NCI-H1092 treated with DMSO at 0.1 percent for 48 hours (cell line): ENCODE results near the gene FBXL4.

Source experiments
- DNase-seq: peaks from one replicate; lab custom pipeline; 2025; lab: John Stamatoyannopoulos, UW

FBXL4 gene

DNA sequence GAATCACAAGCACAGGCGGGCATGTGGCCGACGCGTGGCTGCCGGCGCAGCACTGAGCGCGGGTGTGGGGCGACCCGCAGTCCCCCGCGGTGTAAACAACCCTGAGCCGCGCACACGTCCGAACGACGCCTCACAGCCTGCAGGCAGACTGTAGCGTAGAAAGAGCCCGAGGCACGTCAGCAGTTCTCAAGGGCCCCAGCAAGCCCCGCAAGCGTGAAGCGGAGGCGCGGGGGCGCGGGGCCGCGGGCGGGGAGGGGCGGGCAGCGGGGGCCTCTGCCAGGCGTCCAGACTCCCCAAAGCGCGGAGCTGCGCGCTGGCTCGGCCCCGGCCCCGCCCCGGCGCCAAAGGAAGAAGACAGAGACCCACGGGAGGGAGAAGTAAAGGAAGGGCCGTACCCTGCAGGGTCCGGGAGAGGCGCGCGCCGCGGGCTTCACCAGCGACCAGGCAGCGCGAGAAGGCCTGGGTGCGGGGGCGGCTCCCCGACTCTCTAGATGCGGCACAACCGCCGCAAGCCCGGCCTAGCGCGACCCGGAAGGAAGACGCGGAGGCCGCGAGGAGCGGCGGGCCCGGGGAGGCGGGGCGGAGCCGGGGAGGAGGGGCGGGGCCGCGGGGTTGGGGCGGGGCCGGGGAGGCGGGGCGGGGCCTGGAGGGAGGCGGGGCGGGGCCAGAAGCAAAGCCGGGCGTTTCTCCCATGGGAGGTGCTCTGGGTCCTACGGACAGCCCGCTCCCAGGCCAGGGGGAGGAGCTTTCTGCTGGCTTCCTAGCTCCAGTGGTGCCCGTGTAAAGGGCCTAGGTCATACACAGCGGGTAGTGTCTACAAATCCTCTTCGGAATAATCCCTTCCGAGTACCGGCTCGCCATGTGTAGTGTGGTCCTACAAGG lies at the start of gene FBXL4:
Gene FBXL4, minus strand, starts transcription at position 536 of the 882 bp plus-strand sequence. CDS start 20,958 bp downstream, outside the sequence.
- DNase-seq: peak; percentile 73

DNA sequence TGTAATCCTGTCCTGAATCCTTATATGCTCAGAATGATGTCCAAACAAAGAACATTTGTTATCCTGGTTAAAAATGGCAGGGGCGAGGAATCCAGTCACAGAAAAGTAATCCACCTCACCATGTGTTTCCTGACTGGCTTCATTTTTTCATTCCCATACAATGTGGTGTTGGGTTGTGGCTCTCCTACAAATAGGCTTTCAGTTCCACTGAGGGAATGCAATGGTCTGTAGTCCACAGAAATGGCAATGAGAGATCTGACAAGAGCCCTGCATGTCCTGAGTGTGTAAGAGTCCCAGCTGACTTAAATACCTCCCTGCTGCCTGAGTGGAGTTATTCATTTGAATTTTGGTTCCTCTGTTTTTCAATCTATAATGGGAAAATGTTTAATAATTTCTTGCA lies 47.4 kb upstream of the FBXL4 start:
- DNase-seq: no peak

DNA sequence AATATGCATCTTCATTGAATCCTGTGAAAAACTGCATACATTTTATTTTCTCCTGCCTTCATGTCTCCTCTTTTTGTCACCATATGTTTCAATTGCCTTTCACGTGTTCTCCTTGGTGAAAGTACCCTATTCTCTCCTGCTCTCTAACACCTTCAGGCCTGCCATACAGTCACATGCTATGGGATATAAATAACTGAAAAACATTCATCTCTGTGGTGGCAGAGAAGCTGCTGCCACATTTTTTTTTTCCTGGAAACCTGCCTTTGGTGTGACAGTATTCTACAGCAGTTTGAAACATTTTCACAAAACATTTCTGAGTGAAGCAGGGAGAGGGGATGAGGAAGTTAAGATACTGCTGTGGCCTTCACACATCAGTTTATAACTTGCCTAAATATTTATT lies 44.8 kb upstream of the FBXL4 start:
- no peak for DNase-seq

DNA sequence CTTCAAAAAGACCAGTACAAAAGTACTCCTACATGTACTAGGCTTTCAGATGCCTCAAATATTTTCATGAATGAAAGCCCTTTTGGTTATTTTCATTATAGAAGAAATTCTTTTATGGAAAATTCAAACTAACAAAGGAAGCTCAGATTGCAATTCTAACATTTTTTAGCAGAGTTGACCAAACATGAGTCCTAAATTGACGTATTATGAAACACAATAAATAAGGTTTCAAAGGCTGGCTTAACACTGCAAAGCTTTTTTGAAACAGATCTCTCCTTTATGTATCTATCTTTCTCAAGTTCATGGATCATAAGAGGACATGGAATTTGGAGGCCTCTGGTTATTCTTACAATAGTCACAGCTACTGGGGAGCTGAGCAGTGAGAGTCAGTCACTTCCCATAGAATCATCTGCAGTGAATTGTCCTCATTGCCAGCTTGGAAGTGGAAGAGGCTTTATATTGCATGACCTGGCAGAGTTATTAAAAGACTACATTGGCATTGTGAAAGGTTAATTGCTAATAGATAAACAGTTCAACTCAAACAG lies 38.4 kb upstream of the FBXL4 start:
- no peak for DNase-seq

DNA sequence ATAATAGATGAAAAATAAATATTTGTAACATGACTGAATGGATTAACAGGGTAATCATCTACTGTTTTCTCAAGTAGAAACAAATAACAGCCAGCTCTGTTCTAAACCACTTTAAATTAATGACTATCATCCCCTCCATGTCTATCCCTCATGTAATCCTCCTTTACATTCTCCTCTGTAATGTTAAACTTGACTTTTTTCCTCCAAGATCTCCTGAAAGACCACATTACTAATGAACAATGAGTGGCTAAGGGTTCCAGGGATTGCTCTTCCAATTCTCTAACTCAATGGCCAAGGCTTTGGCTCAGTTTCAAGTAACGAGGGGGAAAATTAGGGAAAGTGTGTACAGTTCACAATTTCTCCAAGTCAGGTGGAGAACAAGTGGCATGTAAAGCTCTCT lies 37.6 kb upstream of the FBXL4 start:
- peak; percentile 9 for DNase-seq

DNA sequence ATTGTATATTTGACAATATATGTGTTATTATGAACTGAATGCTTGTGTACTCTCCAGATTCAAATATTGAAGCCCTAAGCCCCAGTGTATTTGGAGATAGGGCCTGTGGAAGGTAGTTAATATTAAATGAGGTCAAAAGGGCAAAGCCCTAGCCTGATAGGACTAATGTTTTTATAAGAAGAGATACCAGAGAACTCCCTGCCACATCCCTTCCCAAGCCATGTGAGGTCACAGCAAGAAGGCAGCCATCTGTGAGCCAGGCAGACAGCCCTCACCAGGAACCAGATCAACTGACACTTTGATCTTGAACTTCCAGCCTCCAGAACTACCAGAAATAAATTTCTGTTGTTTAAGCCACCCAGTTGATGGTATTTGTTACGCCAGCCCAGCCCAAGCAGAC lies 36.4 kb upstream of the FBXL4 start:
- no peak for DNase-seq

DNA sequence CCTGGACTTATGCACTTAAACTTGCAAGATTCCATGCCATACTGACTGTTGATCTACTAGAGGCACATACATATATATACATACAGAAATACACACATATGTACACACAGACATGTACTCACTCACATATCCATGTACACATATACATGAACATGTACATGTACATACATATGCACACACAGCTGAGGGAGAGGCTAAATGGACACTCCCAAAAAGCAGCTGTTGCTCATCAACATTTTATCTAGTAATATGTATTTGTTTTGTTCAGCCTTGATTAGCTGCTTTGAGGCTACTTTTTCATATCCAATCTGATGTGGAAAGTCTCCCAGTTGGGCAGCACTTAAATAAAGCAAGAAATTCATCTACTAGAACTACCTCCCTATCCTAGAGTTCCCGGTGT lies 33.7 kb upstream of the FBXL4 start:
- no peak for DNase-seq

DNA sequence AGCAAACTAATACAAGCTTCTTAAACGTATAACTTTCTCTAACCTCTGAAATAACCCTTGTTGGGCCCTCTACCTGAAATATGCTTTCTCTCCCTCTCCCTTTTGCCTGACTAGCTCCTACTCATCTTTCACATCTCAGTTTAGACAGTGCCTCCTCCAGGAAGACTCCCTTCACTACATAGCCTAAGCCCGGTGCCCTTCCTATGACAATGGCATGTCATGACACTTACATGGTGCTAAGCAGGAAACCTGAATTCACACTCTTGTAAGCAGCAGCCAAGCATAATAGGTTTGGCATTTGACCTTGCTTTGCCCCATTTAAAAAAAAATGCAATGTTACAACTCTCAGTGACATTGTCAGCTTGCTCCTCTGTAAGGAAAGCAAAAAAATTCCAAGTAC lies 33.1 kb upstream of the FBXL4 start:
- no peak for DNase-seq

DNA sequence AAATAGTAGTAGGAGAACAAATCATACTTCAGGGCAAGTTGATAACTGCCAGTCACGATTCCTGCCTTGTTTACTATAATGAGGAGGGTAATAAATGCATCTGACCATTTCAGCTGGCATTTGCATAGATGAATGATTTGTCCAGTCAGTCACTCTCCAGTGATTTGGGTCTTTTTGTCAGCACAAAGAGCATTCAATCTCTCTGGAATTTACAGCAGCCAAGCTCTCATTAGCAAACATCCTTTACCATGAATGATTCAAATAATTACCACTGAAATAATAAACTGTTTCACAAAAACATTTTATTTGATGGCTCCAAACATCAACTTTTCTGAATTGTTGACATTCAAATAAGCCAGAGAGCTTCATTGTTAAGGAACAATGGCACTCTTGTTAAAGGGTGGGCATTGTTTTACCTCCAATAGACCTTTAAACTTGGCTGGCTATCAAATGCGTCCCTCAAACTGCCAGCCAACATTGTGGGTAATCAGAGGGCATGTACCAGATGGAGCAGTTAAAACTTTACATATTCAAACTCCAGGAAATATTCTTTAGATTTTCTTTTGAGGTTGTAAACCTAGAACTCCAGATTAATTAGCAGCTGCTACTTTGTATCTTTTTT lies 30.0 kb upstream of the FBXL4 start:
- peak; percentile 16 for DNase-seq

DNA sequence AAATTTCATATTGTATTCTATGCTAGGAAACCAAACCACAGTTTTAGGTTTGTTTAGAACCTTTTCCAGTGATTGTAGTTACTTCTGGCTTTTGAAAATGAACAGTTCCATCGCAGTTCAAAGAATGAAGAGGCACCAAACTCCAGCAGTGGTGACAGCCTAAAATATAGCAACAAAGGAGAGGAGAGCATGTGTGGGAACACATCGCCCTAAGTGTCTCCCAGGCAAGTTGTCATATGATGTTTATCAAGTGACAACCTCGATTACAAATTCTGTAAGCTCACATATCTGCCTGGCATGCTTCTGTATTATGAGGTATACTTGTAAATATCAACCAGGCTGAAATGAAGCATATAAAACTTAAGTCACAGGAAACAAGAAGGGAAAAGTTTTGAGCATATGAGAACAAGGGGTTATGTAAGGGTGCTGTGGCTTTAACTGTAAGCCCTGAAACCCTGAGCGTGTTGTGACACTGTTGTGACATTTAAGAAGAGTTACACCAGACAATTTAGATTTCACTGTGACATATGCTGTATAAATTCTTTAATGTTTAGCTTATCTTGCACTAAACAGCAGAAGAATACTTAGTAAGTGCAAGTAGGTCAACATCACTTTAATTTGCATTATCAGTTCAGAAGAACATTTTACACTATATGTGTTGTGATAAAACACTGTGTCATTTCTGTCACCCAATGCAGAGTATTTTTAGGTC lies 29.1 kb upstream of the FBXL4 start:
- no peak for DNase-seq

DNA sequence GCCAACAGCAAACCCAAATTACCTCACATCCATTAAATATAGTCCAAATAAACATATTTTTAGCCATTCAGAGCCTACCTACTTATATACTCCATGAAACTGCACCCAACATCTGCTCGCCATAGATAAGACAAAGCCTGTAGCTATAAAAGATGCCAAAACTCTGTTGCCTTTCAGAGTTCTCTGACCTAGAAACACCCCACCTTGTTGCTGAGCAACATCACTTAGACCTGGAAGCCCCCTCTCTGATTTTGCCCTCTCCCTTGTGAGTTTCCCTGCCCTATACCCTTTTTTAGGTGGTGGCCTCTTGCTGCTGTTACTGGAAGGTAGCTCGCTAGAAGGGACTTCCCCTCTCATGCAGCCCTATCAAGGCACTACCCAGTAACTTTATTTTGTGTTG lies 27.7 kb upstream of the FBXL4 start:
- DNase-seq: no peak

DNA sequence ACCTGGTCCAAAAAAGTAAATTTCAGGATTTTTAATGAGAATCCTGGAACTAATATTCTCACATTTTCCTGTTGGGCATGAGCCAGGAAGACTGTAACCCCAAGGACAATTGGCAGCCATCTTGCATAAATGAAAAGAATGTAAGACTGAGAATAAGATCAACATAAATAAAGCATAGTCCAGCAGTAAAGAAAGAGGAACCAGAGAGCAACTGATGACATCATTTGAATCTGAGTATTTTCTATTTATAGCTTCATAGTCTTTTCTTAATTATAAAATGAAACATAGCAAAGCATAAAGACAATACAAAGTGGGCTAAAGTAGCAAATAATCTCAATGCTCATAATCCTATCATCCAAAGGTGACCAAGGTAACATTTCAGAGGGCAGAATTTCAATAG lies 26.6 kb upstream of the FBXL4 start:
- no peak for DNase-seq

DNA sequence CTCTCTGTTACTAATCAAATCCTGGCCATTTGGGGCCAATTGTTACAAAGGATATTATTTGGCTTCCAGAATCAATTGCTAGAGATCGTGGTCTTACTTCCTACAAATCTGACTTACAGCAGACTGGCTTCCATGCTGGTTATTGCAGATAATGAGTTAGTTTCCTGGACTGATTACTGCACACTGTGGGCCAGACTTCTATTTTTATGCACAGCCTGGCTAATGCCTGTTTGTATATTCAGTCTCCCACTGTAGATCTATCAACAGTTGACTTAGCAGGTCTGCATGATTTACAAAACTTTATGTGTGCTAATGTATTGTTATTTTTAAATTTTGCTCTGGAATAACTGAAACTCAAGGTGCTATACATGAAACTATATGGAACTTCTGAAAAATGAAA lies 25.8 kb upstream of the FBXL4 start:
- DNase-seq: no peak

DNA sequence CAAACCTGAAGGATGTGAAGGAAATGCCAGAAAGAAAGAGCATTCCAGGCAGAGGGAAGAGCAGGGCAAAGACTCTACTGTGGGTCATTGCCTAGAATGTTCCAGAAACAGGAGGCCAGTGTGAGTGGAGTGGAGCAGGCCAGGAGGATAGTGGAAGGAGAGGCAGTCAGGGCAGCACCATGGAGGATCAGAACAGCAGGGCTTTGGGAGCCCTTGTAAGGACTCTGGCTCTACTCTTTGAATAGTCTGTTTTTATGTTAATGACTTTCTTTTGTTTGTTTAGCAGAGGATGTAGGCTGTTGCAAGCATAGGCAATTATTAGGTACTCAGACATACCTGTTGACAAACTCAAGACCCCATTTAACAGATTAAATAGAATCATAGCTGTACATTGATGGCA lies 23.6 kb upstream of the FBXL4 start:
- DNase-seq: no peak

DNA sequence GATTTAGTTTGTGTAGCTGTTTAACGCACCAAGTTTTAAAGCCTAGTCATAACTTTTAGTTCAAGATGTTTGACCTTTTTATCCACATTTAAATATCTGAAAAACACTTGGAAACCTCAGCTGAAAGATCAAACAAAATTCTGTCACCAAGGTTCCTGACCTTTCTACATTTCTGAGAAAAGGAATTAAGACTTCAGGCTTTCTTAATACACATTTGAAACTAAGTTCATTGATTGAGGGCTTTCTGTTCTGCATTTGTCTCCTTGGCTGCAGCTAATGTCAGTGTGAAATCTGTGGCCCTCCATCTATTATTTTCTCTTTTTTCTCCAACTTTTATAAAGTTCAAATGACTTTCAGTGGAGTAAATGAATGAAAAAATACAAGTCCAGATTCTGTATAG lies 22.7 kb upstream of the FBXL4 start:
- DNase-seq: no peak

DNA sequence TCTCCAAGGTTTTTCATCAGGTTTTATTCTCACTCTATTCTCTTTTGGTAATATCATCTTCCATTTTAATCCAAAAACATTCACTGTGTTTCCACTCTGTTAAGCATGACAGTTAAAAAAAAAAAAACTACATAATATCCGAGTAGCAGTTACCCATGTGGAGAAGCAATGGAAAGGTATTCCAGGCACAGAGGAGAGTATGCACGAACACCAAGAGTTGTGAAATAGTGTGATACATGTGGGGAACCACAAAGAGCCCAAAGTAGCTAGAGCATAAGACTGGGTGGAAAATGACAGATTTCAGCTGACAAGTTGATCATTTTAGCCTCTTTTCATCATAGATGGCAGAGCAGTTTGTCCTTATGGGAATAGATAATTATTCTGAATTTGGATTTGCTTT lies 19.9 kb upstream of the FBXL4 start:
- no peak for DNase-seq

DNA sequence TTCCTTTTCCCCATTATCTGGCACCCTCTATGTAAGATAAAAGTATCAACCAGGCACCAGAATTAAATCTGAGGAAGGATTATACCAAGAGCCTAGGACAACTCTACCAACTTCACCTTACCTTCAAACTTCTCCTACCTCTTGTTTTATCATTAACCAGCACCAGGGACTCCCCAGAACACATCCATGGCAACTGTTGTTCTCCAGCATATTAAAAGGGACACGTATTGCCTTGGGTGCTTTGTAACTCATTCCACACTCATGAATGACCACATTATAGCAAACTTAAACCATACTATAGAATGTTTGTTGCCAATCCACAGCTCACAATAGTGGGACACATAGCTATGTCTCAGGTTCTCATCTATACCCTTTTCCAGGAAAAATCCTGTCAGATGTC lies 11.9 kb upstream of the FBXL4 start:
- DNase-seq: no peak

DNA sequence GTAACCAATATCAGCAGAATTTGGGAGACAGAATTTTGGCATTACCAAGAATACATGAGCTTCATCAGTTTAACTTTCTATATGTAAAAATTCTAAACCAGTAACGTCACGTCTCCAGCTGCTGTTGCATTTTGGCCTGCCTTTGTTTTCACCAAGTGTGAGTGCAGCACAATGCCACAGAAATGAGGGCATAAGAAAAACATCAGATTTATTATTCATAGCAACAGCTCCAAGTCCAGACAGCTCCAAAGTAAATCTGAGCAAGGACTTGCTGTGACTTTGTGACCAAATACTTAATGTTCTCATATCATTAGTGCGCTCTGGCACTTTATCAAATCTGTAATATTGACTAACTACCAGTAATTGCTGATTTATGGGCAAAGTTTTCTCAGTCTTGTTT lies 11.0 kb upstream of the FBXL4 start:
- DNase-seq: no peak

DNA sequence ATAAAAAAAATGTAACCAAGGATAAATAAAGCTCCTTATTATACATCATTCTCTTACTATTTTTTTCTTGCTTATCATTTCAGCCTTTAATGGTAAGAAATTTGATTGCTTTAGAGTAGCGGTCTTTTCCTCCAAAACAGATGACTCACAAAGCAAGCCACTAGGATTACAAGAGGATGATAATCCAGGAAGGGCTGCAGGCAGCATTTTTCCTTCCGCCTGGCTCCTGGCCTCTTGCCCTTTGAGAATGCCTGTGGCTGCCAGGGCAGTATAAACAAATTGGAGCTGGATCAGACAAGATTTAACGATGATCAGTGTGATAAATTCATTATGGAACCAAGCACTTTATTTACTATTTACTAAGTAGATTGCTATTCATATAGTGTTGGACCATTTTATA lies 9.7 kb upstream of the FBXL4 start:
- DNase-seq: no peak

DNA sequence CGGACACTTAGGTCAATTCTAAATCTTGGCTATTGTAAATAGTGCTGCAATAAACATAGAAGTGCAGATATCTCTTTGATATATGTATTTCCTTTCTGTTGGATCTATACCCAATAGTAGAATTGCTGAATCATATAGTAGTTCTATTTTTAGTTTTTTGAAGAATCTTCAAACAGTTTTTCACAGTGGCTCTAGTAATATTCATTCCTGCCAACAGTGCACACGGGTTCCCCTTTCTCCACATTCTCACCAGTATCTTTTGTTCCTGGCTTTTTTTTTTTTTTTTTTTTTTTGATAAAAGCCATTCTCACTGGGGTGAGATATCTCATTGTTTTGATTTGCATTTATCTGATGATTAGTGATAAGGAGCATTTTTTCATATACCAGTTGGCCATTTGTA lies 1.8 kb upstream of the FBXL4 start:
- no peak for DNase-seq

DNA sequence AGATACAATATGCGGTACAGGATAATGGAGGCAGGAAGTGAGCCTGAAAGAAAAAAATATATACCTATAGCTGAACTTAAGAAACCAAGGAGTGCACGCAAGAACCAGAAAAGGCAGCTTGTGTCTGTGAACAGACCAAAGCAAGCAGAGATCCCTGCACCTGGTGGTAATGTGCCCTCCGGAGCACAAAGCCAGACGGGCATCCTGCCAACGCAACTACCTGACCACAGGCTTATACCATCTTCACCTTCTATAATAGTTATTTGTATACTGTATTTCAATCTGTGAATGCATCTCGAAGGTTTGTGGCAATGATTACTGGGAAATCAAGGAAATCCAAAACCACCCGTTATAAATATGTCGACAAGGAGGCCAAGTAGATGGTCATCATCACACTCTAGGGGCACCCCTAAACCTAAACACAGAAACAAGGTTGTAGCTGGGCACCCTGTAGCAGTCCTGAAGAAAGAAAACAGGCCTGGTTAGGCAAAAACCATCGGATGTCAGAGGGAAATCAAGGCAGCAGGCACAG lies 801 bp downstream of the FBXL4 start:
- DNase-seq: peak; percentile 70

DNA sequence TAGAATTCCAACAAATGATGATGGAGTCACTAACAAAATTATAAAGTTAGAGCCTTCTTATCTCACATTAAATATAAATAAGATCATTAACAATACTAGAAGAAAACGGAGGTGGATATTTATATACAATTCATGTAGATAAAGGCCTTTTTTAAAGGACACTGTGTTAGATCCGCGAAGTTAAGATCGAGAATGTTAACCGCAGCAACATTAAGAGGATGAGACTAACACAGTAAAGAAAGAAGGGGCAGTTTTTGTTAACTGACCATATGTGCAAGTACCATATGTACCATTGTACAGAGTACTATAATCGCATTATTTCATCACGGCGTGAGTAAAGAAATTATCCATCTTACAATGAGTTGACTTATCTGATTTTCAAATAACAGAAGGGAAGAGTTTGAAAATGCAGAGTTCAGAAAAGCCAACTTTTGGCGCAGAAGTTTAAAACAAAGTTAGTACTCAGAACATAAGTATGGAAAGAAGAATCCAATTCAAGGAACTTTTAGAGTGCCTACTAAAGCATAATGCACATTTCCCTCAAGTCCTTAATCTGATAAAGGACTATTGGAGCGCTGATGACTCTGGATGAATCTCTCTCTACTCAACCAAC lies 1.4 kb downstream of the FBXL4 start:
- peak; percentile 32 for DNase-seq
